CMK (cell line): Measurements from ENCODE around the gene CDKL5.
"Not testable (repeated sequence)": the region's sequence is repeated elsewhere in the genome, so short reads cannot be mapped to it uniquely, and the experiment has no call there.

Source experiments
- DNase-seq: peaks from one replicate; pipeline ENCODE4 v3.0.0-alpha.2; 2010; ENCODE audit warnings: low read depth

Gene CDKL5

GRCh38 chrX:18425199-18426003 lies at the start of gene CDKL5:
CDKL5 (plus strand) TSS chrX:18425608; CDS start chrX:18507097, 81,489 bp downstream.
- peak; percentile 47 for DNase-seq

- no peak for DNase-seq
These were observed 47.6 kb upstream of the CDKL5 start for GRCh38 chrX:18377796-18378195.

- no peak for DNase-seq
These were observed 35.4 kb upstream of the CDKL5 start for GRCh38 chrX:18389966-18390365.

GRCh38 chrX:18390941-18391538 lies 34.4 kb upstream of the CDKL5 start:
- DNase-seq = peak; percentile 2

- no peak for DNase-seq
These were observed 30.9 kb upstream of the CDKL5 start for GRCh38 chrX:18394477-18394876.

- DNase-seq = no peak
These were observed 23.6 kb upstream of the CDKL5 start for GRCh38 chrX:18401848-18402213.

GRCh38 chrX:18406531-18407266 lies 18.7 kb upstream of the CDKL5 start:
- DNase-seq = no peak

- DNase-seq = no peak
These were observed 15.4 kb upstream of the CDKL5 start for GRCh38 chrX:18410038-18410437.

- no peak for DNase-seq
These were observed 10.0 kb upstream of the CDKL5 start for GRCh38 chrX:18415386-18415785.

GRCh38 chrX:18422325-18422724 lies 3.1 kb upstream of the CDKL5 start:
- no peak for DNase-seq

- DNase-seq = no peak
These were observed 2.5 kb upstream of the CDKL5 start for GRCh38 chrX:18422886-18423285.

- no peak for DNase-seq
These were observed 768 bp upstream of the CDKL5 start for GRCh38 chrX:18424482-18425198.

GRCh38 chrX:18426004-18426320 lies 554 bp downstream of the CDKL5 start:
- no peak for DNase-seq

GRCh38 chrX:18428006-18428405 lies 2.6 kb downstream of the CDKL5 start:
- DNase-seq = no peak

GRCh38 chrX:18433288-18433687 lies 7.9 kb downstream of the CDKL5 start:
- not testable (repeated sequence) for DNase-seq

GRCh38 chrX:18434896-18435295 lies 9.5 kb downstream of the CDKL5 start:
- DNase-seq = no peak

- DNase-seq = no peak
These were observed 10.6 kb downstream of the CDKL5 start for GRCh38 chrX:18436017-18436416.

- DNase-seq = no peak
These were observed 15.4 kb downstream of the CDKL5 start for GRCh38 chrX:18440835-18441234.

- no peak for DNase-seq
These were observed 16.5 kb downstream of the CDKL5 start for GRCh38 chrX:18441780-18442367.

- DNase-seq = no peak
These were observed 23.0 kb downstream of the CDKL5 start for GRCh38 chrX:18448416-18448815.

GRCh38 chrX:18449236-18449635 lies 23.8 kb downstream of the CDKL5 start:
- DNase-seq = no peak

- DNase-seq = no peak
These were observed 30.0 kb downstream of the CDKL5 start for GRCh38 chrX:18455384-18455783.
